HG03439 (cell line): ENCODE data around the gene DNAH12.
A peak's percentile ranks its signal among the peaks of the same experiment; 100 is the strongest.

Source experiments
- ATAC-seq: cut with Tn5 transposase; IDR thresholded peaks from one replicate; pipeline ENCODE4 v1.9.1; 2021; ENCODE audit warnings: mild to moderate bottlenecking, moderate library complexity; ENCODE audit not compliant: unreplicated experiment

DNAH12 gene, protein sequence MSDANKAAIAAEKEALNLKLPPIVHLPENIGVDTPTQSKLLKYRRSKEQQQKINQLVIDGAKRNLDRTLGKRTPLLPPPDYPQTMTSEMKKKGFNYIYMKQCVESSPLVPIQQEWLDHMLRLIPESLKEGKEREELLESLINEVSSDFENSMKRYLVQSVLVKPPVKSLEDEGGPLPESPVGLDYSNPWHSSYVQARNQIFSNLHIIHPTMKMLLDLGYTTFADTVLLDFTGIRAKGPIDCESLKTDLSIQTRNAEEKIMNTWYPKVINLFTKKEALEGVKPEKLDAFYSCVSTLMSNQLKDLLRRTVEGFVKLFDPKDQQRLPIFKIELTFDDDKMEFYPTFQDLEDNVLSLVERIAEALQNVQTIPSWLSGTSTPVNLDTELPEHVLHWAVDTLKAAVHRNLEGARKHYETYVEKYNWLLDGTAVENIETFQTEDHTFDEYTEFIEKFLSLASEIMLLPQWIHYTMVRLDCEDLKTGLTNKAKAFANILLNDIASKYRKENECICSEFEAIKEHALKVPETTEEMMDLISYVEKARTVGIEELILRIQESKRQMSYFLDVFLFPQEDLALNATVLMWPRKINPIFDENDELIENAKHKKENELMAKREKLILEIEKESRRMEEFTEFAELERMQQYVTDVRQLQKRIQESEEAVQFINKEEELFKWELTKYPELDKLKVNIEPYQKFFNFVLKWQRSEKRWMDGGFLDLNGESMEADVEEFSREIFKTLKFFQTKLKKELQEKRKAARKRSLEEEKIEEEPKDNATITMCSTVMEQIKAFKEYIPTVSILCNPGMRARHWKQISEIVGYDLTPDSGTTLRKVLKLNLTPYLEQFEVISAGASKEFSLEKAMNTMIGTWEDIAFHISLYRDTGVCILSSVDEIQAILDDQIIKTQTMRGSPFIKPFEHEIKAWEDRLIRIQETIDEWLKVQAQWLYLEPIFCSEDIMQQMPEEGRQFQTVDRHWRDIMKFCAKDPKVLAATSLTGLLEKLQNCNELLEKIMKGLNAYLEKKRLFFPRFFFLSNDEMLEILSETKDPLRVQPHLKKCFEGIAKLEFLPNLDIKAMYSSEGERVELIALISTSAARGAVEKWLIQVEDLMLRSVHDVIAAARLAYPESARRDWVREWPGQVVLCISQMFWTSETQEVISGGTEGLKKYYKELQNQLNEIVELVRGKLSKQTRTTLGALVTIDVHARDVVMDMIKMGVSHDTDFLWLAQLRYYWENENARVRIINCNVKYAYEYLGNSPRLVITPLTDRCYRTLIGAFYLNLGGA (N-terminal part only)

DNA sequence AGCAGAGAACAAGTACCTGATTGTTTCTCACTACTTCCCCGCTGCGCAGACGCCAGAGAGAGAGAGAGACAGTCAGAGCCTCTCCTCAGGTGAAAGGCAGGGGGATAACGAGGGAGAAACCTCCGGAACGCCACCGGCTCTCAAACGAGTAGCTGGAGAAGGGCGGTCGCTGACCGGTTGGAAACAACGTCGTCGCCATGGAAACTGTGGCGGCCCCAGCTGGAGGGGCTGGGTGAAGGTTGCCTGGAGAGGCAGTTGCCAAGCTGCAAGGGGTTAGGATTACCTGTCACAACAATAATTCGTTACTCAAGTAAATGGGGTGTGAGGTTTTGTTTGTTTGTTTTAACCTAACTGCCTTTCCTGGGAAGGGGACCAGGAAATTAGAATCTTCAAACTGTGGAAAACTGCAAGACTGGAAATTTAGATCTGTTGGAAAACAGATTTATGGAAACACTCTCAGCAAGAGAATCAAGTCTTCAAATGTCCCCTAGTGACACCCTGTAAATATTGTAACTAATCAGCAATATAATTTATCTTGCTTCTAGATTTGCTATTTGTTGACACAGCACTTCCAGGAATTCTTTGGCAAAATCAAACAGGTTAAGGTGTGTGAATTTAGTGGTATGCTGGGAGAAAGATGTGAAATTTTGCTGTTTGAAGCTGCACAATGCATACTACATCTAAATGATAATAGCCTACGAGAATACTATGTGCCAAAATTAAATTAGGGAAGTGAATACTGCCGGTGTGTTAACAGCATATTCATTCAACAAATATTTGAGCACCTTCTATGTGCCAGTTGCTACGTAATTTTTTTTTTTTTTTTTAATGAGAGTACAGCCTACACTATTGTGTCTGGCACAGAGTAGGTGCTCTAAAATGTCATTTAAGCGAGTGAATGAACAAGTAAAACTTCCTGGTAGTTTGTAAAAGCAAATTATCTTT is at the start of gene DNAH12:
TSS of gene DNAH12 (minus strand) at position 164 of the 945 bp plus-strand sequence. CDS start 1,474 bp downstream, outside the sequence.
- no peak for ATAC-seq

DNA sequence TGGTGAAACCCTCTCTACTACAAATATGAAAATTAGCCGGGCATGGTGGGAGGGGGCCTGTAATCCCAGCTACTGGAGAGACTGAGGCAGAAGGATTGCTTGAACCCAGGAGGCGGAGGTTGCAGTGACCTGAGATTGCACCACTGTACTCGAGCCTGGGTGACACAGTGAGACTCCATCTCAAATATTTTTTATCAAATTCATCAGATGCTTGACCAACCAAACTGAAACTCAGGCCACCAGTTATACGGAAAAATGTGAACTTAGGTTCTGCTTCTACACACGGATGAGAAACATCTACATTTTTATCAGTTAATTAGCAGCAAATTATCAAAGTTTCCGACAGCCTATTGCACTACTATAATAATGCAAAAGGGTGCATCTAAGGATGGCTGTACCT is 48.2 kb upstream of the DNAH12 start:
- no peak for ATAC-seq

DNA sequence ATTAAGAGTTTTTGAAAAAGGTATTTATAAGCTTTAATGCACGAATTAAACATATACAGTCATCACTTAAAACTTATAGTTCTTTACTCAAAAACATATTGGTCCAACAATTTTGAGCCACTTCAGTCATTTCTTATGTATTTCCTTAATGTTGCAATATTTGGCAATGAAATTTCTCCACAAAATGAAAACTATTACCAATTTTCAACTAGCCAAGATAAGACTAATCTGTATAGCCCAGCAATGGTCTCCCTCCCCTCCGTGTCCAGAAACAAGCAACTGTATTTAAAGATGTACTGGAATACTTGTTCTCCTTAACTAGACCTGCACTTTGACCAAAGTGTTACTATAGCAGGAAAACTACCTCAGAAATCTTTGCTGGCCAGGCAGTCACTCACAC is 43.8 kb upstream of the DNAH12 start:
- no peak for ATAC-seq

GRCh38 chr3:57586778-57587177 is 42.6 kb upstream of the DNAH12 start:
- ATAC-seq = no peak

- no peak for ATAC-seq
Measured at GRCh38 chr3:57583544-57583943, 39.4 kb upstream of the DNAH12 start.

GRCh38 chr3:57582474-57583168 is 38.5 kb upstream of the DNAH12 start:
- ATAC-seq = no peak

DNA sequence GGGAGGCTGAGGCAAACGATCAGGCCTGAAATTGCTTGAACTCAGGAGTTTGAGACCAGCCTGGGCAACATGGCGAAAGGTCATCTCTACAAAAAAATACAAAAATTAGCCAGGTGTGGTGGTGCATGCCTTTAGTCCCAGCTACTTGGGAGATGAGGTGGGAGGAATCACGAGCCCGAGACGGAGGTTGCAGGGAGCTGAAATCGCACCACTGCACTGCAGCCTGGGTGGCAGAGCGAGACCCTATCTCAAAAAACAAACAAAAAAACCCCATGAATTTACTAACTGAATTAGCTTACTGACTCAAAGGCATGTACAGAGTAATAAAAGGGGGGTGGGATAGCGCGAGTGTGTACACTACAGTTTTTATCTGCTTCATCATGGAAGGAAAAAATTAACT is 33.7 kb upstream of the DNAH12 start:
- ATAC-seq = no peak

- no peak for ATAC-seq
Measured at GRCh38 chr3:57575966-57576626, 32.0 kb upstream of the DNAH12 start.

GRCh38 chr3:57572096-57572495 is 28.0 kb upstream of the DNAH12 start:
- no peak for ATAC-seq

DNA sequence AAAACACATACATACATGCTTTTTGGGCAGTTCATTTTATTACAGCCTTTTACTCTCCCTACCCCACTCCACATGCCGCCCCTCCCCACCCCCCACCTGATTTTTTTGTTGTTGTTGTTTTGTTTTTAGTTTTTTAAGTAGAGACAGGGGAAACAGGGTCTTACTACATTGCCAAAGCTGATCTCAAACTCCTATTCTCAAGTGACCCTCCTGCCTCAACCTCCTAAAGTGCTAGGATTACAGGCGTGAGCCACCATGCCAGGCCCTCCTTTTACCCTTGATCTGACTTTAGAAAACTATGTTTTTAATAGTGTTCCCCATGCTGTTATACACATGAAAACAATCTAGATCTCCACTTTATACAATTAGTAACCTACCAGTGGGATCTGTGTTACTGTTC is 26.7 kb upstream of the DNAH12 start:
- no peak for ATAC-seq

GRCh38 chr3:57569859-57570450 is 25.8 kb upstream of the DNAH12 start:
- no peak for ATAC-seq

DNA sequence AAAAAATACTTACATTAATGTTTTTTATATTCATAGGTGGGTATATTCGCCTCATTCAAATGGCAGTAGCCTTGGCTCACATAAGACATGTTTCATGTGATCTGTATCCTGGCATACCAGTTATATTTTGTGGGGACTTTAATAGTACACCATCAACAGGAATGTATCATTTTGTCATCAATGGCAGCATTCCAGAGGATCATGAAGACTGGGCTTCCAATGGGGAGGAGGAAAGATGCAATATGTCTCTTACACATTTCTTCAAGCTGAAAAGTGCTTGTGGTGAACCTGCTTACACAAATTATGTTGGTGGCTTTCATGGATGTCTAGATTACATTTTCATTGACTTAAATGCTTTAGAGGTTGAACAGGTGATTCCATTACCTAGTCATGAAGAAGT is 15.4 kb upstream of the DNAH12 start:
- no peak for ATAC-seq

DNA sequence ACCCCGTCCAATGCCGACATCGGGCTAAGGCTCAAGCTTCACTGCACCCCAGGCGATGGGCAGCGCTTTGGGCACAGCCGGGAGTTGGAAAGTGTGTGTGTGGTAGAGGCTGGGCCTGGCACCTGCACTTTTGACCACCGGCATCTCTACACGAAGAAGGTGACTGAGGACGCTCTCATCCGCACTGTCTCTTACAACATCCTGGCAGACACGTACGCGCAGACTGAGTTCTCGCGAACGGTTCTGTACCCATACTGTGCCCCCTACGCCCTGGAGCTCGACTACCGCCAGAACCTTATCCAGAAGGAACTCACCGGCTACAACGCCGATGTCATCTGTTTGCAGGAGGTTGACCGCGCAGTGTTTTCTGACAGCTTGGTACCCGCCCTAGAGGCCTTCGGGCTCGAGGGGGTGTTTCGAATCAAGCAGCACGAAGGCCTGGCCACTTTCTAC is 13.0 kb upstream of the DNAH12 start:
- ATAC-seq = peak; percentile 10

GRCh38 chr3:57556459-57557084 is 12.4 kb upstream of the DNAH12 start:
- ATAC-seq = peak; percentile 33

GRCh38 chr3:57555738-57556458 is 11.8 kb upstream of the DNAH12 start, which contains the start of gene PDE12:
Gene PDE12, plus strand, starts transcription at chr3:57556274. Its CDS starts 106 bp downstream, at chr3:57556380.
- ATAC-seq = peak; percentile 86

DNA sequence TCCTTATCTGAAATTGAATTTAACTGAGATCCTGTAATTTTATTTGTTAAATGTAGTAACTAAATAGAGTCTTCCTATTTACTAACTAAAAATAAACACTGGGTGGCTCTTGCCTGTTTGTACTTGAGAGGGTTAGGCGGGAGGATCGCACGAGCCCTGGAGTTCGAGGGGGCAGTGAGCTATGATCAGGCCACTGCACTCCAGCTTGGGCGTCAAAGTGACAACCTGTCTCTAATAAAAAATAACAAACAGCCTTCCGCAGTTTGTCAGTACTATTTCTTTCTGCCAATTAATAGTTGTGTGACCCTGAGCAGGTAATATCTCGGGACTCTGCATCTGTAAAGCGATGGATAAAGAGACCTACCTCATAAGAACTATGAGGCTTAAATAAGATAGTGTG is 11.2 kb upstream of the DNAH12 start:
- ATAC-seq = no peak

DNA sequence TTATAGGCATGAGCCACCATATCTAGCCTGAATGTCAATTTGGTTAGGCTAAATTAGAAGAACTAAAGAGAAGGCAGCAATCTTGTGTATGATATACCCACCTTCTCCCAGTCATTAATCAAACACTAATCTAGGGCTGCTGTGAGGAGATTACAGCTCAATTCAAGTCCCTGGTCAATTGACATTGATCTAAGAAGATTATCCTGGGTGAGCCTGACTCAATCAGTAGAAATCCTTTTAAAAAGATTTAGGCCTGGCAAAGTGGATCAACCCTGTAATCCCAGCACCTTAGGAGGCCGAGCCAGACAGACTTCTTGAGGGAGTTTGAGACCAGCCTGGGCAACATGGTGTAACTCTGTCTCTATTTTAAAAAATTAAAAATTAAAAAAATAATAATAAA is 2.5 kb upstream of the DNAH12 start:
- no peak for ATAC-seq
